Adrenal gland (tissue), 12 donors: Measurements from ENCODE around the gene SPATA19. TPM values are rescaled to one million over a fixed set of nuclear protein-coding genes. Genes with fewer than 3 reads are reported as not detected.

Source experiments
- DNase-seq, 7 donors: peaks; one replicate each; pipeline ENCODE4 v3.0.0-alpha.2; 2019 to 2020
- H3K27ac ChIP-seq, 5 donors: fragments of 200-600 bp; sonication (generic) in 4 of 5; 1 replicate in 3 of 5; 2 replicates in 2 of 5; pipeline versions ENCODE4 v1.5.1 to v1.8.0; 2016 to 2020; ENCODE audit warnings: mild to moderate bottlenecking in 1 of 5
- H3K27me3 ChIP-seq: fragments of 200-600 bp; 2 replicates; pipeline ENCODE4 v1.8.0; 2021
- H3K36me3 ChIP-seq, 2 donors: fragments of 200-600 bp; replicated peaks in 1 of 2; 1 replicate in 1 of 2; 2 replicates in 1 of 2; pipeline versions ENCODE4 v1.5.1 to v1.8.0; 2018 to 2022
- H3K4me1 ChIP-seq, 2 donors: fragments of 200-600 bp; replicated peaks in 1 of 2; 1 replicate in 1 of 2; 2 replicates in 1 of 2; pipeline versions ENCODE4 v1.5.1 to v1.8.0; 2018 to 2021
- H3K4me3 ChIP-seq, 4 donors: fragments of 200-600 bp; sonication (generic) in 3 of 4; one replicate each; pipeline ENCODE4 v1.5.1; 2016 to 2018
- H3K9me3 ChIP-seq, 3 donors: fragments of 200-600 bp; sonication (generic) in 1 of 3; replicated peaks in 1 of 3; 1 replicate in 2 of 3; 2 replicates in 1 of 3; pipeline versions ENCODE4 v1.5.1 to v1.8.0; 2016 to 2021
- CTCF ChIP-seq, 6 experiments: fragments of 450-650 bp in 4 of 6; fragments of 200-600 bp in 2 of 6; sonication (generic) in 1 of 6; IDR thresholded peaks; 1 replicate in 5 of 6; 2 replicates in 1 of 6; pipeline versions ENCODE4 v1.5.1 to v1.8.0; 2016 to 2021; ENCODE audit warnings: antibody characterized with exemption in 6 of 6, mild to moderate bottlenecking in 2 of 6, moderate library complexity in 1 of 6
- POLR2A ChIP-seq, 2 donors: fragments of 450-650 bp; IDR thresholded peaks; one replicate each; pipeline ENCODE4 v1.6.1; 2017; ENCODE audit warnings: antibody characterized with exemption in 2 of 2, mild to moderate bottlenecking in 2 of 2, moderate library complexity in 1 of 2
- WGBS, 4 donors: extraction: QIAGEN DNeasy Blood & Tissue Kit in 2 of 4; methylation state at CpG; one replicate each; pipeline versions ENCODE4 v1.1.5 to v1.1.7; 2013 to 2017; 5-methylcytosine and 5-hydroxymethylcytosine counted together
- intact Hi-C, 2 donors: fragments of 100-400 bp; cut with DNase I; formaldehyde crosslinking; loops; one replicate each; pipeline versions ENCODE4 v1.14.1 to v1.15.0; 2022 to 2023
- polyA plus RNA-seq, 3 donors: library from polyadenylated mRNA; stranded (reverse); fragments of 200-250 nt in 2 of 3; fragments of 350-450 nt in 1 of 3; fragmentation: Illumina TruSeq in 1 of 3; extraction: RNeasy Lipid Tissue Mini Kit (QIAGEN cat#74804) in 1 of 3; gene quantifications; one replicate each; pipeline ENCODE4 v1.2.3, GENCODE V29; 2013 to 2014
- total RNA-seq, 9 donors: library from RNA; depleted of rRNA in 4 of 9; stranded (reverse); fragments of >200 nt in 4 of 9; fragments of 120-200 nt in 1 of 9; fragmentation: NEBNext Ultra II Directional in 1 of 9; extraction: Animal tissue kit (Norgen Biotek cat#: 25700) in 1 of 9; gene quantifications; one replicate each; pipeline versions ENCODE4 v1.1.0 to v1.2.4, GENCODE V29; 2013 to 2023
- donor health status: healthy with polysubstance abuse.
- donor health status: Bipolar disorder and iron deficiency.
- donor health status: DM: yes; HTN: yes; CAD: no.
- donor health status: DM: no; HTN: no; CAD: no.
- donor health status: DM: no; HTN: no; CAD: no.
- donor health status: DM: yes; HTN: yes; CAD: no.

Gene SPATA19
- total and polyA plus RNA-seq, 12 donors = not detected

DNA sequence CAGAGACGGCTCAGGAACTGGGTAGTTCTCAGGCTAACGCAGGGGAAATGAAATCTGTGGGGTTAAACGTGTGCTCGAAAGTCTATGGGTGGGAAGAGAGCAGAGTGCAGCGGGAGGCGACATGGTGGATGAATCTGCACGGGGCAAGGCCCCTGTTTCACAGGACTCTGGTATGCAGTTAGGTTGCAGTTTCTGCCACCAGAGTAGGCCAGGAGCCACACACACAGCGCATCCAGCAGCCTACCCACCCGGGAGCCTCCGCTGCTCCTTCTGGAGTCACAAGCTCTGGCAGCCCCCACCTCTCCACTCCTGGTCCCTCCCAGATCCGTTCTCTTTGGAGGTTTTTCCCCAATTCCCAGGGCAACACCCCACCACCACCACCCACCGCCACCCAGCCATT, 27.0 kb downstream of the SPATA19 start:
- H3K4me1 ChIP-seq = no peaks in the 10 kb centered on the region
- no peak for DNase-seq
- TF ChIP-seq CTCF (IDR thresholded peaks at IDR 0.05) (no peak), POLR2A (IDR thresholded peaks at IDR 0.05) (no peak)
- H3K27ac ChIP-seq = no peak overlapping the region
- intact Hi-C loops = no loop called here
- no peaks in the 10 kb centered on the region for H3K36me3 ChIP-seq
- no peak overlapping the region for H3K4me3 ChIP-seq
- WGBS, 4 donors = 73 to 86% (median 80%) methylated on average over 12 of the region's 12 CpGs
- no peaks in the 10 kb centered on the region for H3K27me3 ChIP-seq
- H3K9me3 ChIP-seq = no peaks in the 10 kb centered on the region

DNA sequence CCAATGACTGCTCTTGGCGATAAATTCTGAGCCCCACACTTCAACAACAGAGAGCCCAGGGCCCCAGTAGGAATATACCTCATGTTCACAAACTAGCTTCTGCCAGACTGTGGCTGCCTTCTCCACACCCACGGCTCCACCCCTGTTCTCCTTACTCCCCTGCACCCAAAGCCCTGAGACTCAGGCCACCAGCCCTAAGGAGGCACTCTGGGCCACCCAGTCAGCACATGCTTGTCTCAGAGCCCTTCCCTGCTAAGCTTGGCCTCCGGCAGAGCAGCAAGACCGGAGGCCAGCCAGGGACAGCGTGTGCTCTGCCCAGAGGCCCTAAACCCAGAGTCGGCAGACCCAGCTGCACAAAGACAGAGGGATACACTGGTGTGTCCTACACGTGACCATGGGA, 27.9 kb downstream of the SPATA19 start:
- TF ChIP-seq POLR2A (IDR thresholded peaks at IDR 0.05) (no peak), CTCF (IDR thresholded peaks at IDR 0.05) (no peak)
- H3K27ac ChIP-seq = no peak overlapping the region
- 60 to 77% (median 74%) methylated on average over 5 to 7 of the region's 7 CpGs for WGBS, 4 donors
- no peaks in the 10 kb centered on the region for H3K9me3 ChIP-seq
- no peak overlapping the region for H3K4me3 ChIP-seq
- intact Hi-C loops = no loop called here
- no peaks in the 10 kb centered on the region for H3K27me3 ChIP-seq
- H3K4me1 ChIP-seq = no peaks in the 10 kb centered on the region
- DNase-seq = no peak
- H3K36me3 ChIP-seq = no peaks in the 10 kb centered on the region

DNA sequence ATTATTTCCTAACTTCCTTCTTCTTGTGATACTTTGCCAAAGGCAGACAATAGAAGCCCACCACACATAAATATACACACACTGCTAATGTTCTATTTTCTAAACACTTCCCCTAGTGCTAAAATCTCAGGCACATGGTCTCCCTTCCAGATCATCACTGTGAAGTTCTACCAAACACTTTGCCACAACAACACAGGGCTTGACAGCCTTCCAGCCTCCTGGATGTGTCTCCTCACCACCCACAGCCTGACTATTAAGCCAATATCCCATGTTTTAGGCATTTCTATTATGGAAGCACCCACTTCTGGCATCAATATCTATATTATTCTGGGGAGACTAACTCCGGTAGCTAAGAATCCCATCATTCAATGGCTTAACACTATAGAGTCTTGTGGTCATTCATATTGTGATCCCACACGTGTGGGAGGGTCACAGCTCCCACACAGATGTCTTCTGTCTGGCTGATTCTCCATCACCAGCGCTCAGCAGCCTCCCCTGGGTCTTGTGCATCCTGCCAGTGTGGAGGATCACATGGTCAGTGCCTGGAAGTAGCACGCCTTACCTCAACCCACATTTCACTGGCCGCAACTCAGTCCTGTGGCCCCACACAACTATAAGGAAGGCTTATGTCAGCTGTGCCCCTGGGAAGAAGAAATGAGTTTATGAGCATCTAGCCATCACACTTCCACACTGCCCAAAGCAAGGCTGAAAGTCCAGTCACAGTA, 29.0 kb downstream of the SPATA19 start:
- no peaks in the 10 kb centered on the region for H3K4me1 ChIP-seq
- intact Hi-C loops = no loop called here
- no peaks in the 10 kb centered on the region for H3K27me3 ChIP-seq
- H3K36me3 ChIP-seq = no peaks in the 10 kb centered on the region
- TF ChIP-seq POLR2A (IDR thresholded peaks at IDR 0.05) = no peak
- TF ChIP-seq CTCF (IDR thresholded peaks at IDR 0.05) = no peak
- DNase-seq = no peak
- H3K27ac ChIP-seq = no peak overlapping the region
- no peak overlapping the region for H3K4me3 ChIP-seq
- 59 to 67% (median 65%) methylated on average over 5 of the region's 5 CpGs for WGBS, 4 donors
- no peaks in the 10 kb centered on the region for H3K9me3 ChIP-seq

DNA sequence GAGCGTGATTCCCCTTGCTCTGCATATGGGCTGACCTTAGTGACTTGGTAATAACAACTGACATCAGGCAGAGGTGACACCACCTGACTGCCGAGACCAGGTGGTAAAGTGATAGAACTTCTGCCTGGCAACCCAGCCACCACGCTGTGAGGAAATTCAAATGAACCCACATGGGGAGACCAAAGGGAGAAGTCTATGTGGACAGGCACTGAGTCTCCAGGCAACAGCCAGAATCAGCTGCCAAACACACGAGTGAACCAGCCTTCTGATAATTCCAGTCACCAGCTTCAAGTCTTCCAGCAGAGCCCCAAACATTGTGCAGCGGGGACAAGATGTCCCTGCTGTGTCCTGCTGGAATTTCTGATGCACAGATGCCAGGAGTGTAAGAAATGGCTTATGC, 29.7 kb downstream of the SPATA19 start:
- Histone ChIP-seq H3K36me3 (no peaks in the 10 kb centered on the region), H3K27me3 (no peaks in the 10 kb centered on the region), H3K4me1 (no peaks in the 10 kb centered on the region), H3K4me3 (no peak overlapping the region), H3K9me3 (no peaks in the 10 kb centered on the region), H3K27ac (no peak overlapping the region)
- no peak for TF ChIP-seq POLR2A (IDR thresholded peaks at IDR 0.05)
- no peak for TF ChIP-seq CTCF (IDR thresholded peaks at IDR 0.05)
- DNase-seq = no peak
- 48 to 63% (median 53%) methylated on average over 5 of the region's 5 CpGs for WGBS, 4 donors
- intact Hi-C loops = no loop called here
